ENCODE data around the gene PPP1R13L.

Gene PPP1R13L

DNA sequence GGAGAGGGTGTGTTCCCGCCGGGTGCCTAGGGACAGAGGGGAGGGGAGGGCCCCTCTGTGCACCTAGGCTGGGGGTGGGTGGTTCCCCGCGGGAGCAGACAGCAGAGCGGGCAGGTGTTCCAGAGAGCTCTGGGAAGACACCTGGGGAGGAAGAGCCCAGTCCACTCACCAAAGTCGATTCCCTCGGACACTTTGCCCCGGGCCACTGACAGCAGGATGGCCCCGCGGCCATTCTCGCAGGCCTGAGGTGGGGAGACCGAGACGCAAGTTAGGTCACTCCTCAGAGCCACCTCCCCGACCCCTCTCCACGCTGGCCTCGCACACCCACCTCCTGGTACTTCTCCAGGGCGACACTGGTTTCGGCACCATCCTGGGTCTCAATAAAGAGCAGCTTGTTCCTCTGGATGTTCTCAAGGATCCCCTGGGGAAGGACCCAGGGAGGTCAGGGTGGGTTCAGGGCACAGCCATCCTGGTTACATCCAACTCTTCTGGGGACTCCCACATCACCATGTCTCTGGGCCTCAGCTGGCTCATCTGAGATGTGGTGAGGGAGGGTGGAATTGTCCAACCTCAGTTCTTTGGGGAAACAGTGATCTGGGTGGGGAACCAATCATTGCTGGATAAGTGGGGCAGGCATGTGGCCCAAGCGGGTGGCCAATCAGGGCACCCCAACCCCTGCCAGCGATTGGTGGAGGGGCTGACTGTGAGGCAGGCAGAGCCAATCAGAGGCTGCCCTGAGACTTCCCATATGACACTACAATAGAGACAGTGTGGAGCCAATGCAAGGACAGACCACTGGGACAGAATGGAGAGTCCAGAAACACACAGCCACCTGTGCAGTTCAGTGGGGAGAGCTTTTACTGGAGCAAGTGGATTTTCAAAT is 51.7 kb downstream of the PPP1R13L start:
- H2AFZ ChIP-seq (ENCODE audit: low read length) = no peak overlapping the region
- no peaks in the 10 kb centered on the region for H3K27me3 ChIP-seq (ENCODE audit: insufficient read depth, low read length, poor library complexity, severe bottlenecking)
- H3K4me2 ChIP-seq (ENCODE audit: low read depth, low read length, poor library complexity, severe bottlenecking) = no peak overlapping the region
- no peak overlapping the region for H3K4me3 ChIP-seq (ENCODE audit: low read length, poor library complexity, severe bottlenecking)
- no peaks in the 10 kb centered on the region for H3F3A ChIP-seq (ENCODE audit: low read depth)
- H3K36me3 ChIP-seq (ENCODE audit: insufficient read depth, low read length) = peaks cover 6% of the 10 kb centered on the region; the same call in 1 of the 2 replicates
- no peaks in the 10 kb centered on the region for H3K9me3 ChIP-seq (ENCODE audit: insufficient read depth, low read depth, low read length)
- H3K9ac ChIP-seq (ENCODE audit: low read depth, low read length, poor library complexity, severe bottlenecking) = no peak overlapping the region
- no peaks in the 10 kb centered on the region for H3K79me2 ChIP-seq (ENCODE audit: insufficient read depth, low read length)
- no peak for TF ChIP-seq EZH2phosphoT487 (IDR thresholded peaks at IDR 0.05; ENCODE audit: borderline replicate concordance)
- TF ChIP-seq, protein P1, sequence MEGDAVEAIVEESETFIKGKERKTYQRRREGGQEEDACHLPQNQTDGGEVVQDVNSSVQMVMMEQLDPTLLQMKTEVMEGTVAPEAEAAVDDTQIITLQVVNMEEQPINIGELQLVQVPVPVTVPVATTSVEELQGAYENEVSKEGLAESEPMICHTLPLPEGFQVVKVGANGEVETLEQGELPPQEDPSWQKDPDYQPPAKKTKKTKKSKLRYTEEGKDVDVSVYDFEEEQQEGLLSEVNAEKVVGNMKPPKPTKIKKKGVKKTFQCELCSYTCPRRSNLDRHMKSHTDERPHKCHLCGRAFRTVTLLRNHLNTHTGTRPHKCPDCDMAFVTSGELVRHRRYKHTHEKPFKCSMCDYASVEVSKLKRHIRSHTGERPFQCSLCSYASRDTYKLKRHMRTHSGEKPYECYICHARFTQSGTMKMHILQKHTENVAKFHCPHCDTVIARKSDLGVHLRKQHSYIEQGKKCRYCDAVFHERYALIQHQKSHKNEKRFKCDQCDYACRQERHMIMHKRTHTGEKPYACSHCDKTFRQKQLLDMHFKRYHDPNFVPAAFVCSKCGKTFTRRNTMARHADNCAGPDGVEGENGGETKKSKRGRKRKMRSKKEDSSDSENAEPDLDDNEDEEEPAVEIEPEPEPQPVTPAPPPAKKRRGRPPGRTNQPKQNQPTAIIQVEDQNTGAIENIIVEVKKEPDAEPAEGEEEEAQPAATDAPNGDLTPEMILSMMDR (conservative IDR thresholded peaks at IDR 0.05; ENCODE audit: low read length) = no peak
- no peaks in the 10 kb centered on the region for H3K4me1 ChIP-seq (ENCODE audit: insufficient read depth, low read length, poor library complexity, severe bottlenecking)
- no peaks in the 10 kb centered on the region for H3K9me2 ChIP-seq (replicated peaks; ENCODE audit: low read depth, low read length)
- no peaks in the 10 kb centered on the region for H4K20me1 ChIP-seq (ENCODE audit: insufficient read depth, low read length, poor library complexity, severe bottlenecking)

DNA sequence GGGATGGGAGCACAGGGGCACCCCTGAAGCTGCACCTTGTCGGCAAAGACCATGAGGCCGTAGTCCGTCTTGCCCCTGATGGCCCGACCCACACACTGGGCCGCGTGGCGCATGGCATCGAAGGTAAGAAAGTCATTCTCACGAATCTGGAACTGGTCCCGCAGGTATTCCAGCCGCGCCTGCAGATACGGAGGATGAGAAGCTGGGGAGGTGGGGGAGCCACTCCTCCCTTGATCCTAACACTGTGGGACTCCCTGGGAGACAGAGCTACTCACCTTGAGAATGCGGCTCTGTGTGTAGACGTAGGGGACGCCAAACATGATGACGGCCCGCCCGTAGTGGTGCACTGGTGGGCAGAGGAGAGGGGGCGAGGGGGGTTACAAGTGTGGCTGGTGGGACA is 52.4 kb downstream of the PPP1R13L start:
- Histone ChIP-seq H3K4me3 (ENCODE audit: low read length, poor library complexity, severe bottlenecking) (no peak overlapping the region), H3K9me3 (ENCODE audit: insufficient read depth, low read depth, low read length) (no peaks in the 10 kb centered on the region), H2AFZ (ENCODE audit: low read length) (no peak overlapping the region), H3K4me1 (ENCODE audit: insufficient read depth, low read length, poor library complexity, severe bottlenecking) (no peaks in the 10 kb centered on the region), H3K79me2 (ENCODE audit: insufficient read depth, low read length) (no peaks in the 10 kb centered on the region), H3K9ac (ENCODE audit: low read depth, low read length, poor library complexity, severe bottlenecking) (no peak overlapping the region), H3K9me2 (replicated peaks; ENCODE audit: low read depth, low read length) (no peaks in the 10 kb centered on the region), H4K20me1 (ENCODE audit: insufficient read depth, low read length, poor library complexity, severe bottlenecking) (no peaks in the 10 kb centered on the region), H3K36me3 (ENCODE audit: insufficient read depth, low read length) (peaks cover 6% of the 10 kb centered on the region; the same call in 1 of the 2 replicates), H3K27me3 (ENCODE audit: insufficient read depth, low read length, poor library complexity, severe bottlenecking) (no peaks in the 10 kb centered on the region), H3F3A (ENCODE audit: low read depth) (no peaks in the 10 kb centered on the region), H3K4me2 (ENCODE audit: low read depth, low read length, poor library complexity, severe bottlenecking) (no peak overlapping the region)
- no peak for TF ChIP-seq EZH2phosphoT487 (IDR thresholded peaks at IDR 0.05; ENCODE audit: borderline replicate concordance)
- TF ChIP-seq, protein P1 (conservative IDR thresholded peaks at IDR 0.05; ENCODE audit: low read length) = no peak

DNA sequence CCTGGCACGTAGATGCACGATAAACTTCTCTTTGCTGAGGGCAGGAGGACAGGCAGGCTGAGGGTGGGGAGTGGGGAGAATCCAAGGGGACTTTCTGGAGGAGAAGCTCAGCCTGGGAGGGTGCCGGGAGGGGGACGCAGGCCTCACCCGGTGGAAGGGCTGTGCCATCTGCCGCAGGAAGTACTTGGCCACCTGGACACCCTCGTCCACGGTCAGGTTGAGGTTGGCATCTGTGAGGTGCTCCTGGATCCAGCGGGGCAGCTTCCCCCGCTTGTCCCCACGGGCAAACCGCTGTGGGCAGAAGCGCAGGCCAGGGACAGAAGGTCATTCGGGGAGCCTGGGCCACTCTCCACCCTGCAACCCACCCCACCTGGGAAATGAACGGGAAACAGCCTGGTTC is 52.8 kb downstream of the PPP1R13L start:
- TF ChIP-seq, protein P1 (conservative IDR thresholded peaks at IDR 0.05; ENCODE audit: low read length) = no peak
- no peak for TF ChIP-seq EZH2phosphoT487 (IDR thresholded peaks at IDR 0.05; ENCODE audit: borderline replicate concordance)
- no peaks in the 10 kb centered on the region for H3K79me2 ChIP-seq (ENCODE audit: insufficient read depth, low read length)
- H3K4me1 ChIP-seq (ENCODE audit: insufficient read depth, low read length, poor library complexity, severe bottlenecking) = no peaks in the 10 kb centered on the region
- H3F3A ChIP-seq (ENCODE audit: low read depth) = no peaks in the 10 kb centered on the region
- no peaks in the 10 kb centered on the region for H3K27me3 ChIP-seq (ENCODE audit: insufficient read depth, low read length, poor library complexity, severe bottlenecking)
- no peaks in the 10 kb centered on the region for H4K20me1 ChIP-seq (ENCODE audit: insufficient read depth, low read length, poor library complexity, severe bottlenecking)
- H3K9me3 ChIP-seq (ENCODE audit: insufficient read depth, low read depth, low read length) = no peaks in the 10 kb centered on the region
- no peak overlapping the region for H3K4me2 ChIP-seq (ENCODE audit: low read depth, low read length, poor library complexity, severe bottlenecking)
- no peaks in the 10 kb centered on the region for H3K9me2 ChIP-seq (replicated peaks; ENCODE audit: low read depth, low read length)
- no peak overlapping the region for H3K9ac ChIP-seq (ENCODE audit: low read depth, low read length, poor library complexity, severe bottlenecking)
- H3K4me3 ChIP-seq (ENCODE audit: low read length, poor library complexity, severe bottlenecking) = no peak overlapping the region
- H3K36me3 ChIP-seq (ENCODE audit: insufficient read depth, low read length) = peaks cover 6% of the 10 kb centered on the region; the same call in 1 of the 2 replicates
- no peak overlapping the region for H2AFZ ChIP-seq (ENCODE audit: low read length)
